Smooth muscle cell (in vitro differentiated cells): ENCODE measurements around the gene USP11. TPM values are rescaled to one million over a fixed set of nuclear protein-coding genes. Genes with fewer than 3 reads are reported as not detected.
"Not testable (repeated sequence)": the region's sequence is repeated elsewhere in the genome, so short reads cannot be mapped to it uniquely, and the experiment has no call there.

ENCODE experiments used
- DNase-seq: peaks from one replicate; lab custom pipeline; 2025; ENCODE audit not compliant: unreplicated experiment; lab: John Stamatoyannopoulos, UW
- H2AFZ ChIP-seq: fragments of 200-600 bp; sonication (generic); 2 replicates; pipeline ENCODE4 v1.6.0; 2016; ENCODE audit warnings: antibody characterized with exemption, low read depth, mild to moderate bottlenecking
- H3F3A ChIP-seq: fragments of 200-600 bp; sonication (generic); 2 replicates; pipeline ENCODE4 v1.6.0; 2017; ENCODE audit warnings: antibody characterized with exemption, low read depth
- H3K27ac ChIP-seq: fragments of 200-600 bp; sonication (generic); 2 replicates; pipeline ENCODE4 v1.5.1; 2016; ENCODE audit warnings: low read depth, mild to moderate bottlenecking
- H3K27me3 ChIP-seq: fragments of 200-600 bp; sonication (generic); 2 replicates; pipeline ENCODE4 v1.6.1; 2016; ENCODE audit warnings: low read depth, mild to moderate bottlenecking
- H3K36me3 ChIP-seq: fragments of 200-600 bp; sonication (generic); 2 replicates; pipeline ENCODE4 v1.5.1; 2016; ENCODE audit warnings: low read depth
- H3K4me1 ChIP-seq: fragments of 200-600 bp; sonication (generic); 2 replicates; pipeline ENCODE4 v1.5.1; 2016; ENCODE audit warnings: low read depth
- H3K4me2 ChIP-seq: fragments of 200-600 bp; sonication (generic); 2 replicates; pipeline ENCODE4 v1.6.0; 2016; ENCODE audit warnings: mild to moderate bottlenecking
- H3K4me3 ChIP-seq: fragments of 200-600 bp; sonication (generic); 2 replicates; pipeline ENCODE4 v1.5.1; 2016; ENCODE audit warnings: mild to moderate bottlenecking
- H3K79me2 ChIP-seq: fragments of 200-600 bp; sonication (generic); 2 replicates; pipeline ENCODE4 v1.6.0; 2016; ENCODE audit warnings: low read depth, mild to moderate bottlenecking
- H3K9ac ChIP-seq: fragments of 200-600 bp; sonication (generic); 2 replicates; pipeline ENCODE4 v1.6.0; 2016; ENCODE audit warnings: low read depth
- H3K9me3 ChIP-seq: fragments of 200-600 bp; sonication (generic); replicated peaks from 2 replicates; pipeline ENCODE4 v1.5.1; 2016; ENCODE audit warnings: low read depth
- H4K20me1 ChIP-seq: fragments of 200-600 bp; sonication (generic); 2 replicates; pipeline ENCODE4 v1.6.0; 2016; ENCODE audit warnings: low read depth
- CTCF ChIP-seq: fragments of 200-600 bp; sonication (generic); IDR thresholded peaks from 2 replicates; pipeline ENCODE4 v1.5.1; 2017; ENCODE audit warnings: borderline replicate concordance, mild to moderate bottlenecking, antibody characterized with exemption; ENCODE audit not compliant: insufficient read depth, poor library complexity, severe bottlenecking
- WGBS: methylation state at CpG from one replicate; pipeline ENCODE4 v1.1.7; 2016; ENCODE audit warnings: low lambda C conversion rate; 5-methylcytosine and 5-hydroxymethylcytosine counted together
- polyA plus RNA-seq: library from polyadenylated mRNA; unstranded; fragments of >200 nt; fragmentation: Nextera tagmentation; extraction: Ambion mirVana; gene quantifications from 2 replicates; pipeline ENCODE4 v1.2.1, GENCODE V29; 2016
- total RNA-seq: library from RNA; depleted of rRNA; stranded (reverse); fragments of >200 nt; gene quantifications from 2 replicates; pipeline ENCODE4 v1.2.3, GENCODE V29; 2014

USP11 gene
- total and polyA plus RNA-seq, 2 experiments from 2014 or later = 84.0 to 221 TPM

DNA sequence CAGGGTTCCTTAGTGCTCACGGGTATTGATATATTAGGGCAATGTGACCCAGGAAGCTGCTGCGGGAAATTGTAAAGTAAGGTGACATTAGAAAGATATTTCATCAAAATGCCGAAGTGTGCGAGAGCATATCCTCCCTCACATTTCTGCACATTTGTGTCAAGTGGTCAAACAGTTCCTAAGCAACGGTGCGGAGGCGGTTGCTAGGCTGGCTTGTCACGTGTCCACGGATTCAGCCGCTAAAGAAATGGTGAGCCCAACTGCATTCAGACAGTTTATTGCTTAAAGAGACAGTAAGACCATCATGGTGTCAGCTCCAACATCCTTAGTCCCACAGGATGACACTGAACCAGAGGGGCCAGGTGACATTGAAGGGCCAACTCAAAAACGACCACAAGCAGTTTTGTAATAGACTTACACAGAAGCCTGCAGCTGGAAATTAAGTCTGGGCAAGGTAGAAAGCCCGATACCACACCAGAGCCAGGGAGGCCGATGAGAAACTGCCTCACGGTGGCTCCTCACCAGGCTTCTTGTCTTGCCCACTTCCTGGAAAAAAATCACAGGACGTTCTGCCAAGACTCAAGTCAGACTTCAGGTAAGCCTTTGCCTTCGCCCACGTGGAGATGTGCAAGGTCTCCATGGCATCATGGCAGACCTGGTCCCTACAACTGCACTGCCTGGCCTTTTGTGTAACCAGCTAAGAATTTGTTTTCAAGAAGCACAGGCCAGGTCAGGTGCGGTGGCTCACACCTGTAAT is 50.4 kb downstream of the USP11 start:
- Histone ChIP-seq H3K4me2 (no peak overlapping the region), H2AFZ (no peak overlapping the region), H3K27me3 (no peaks in the 10 kb centered on the region), H3K27ac (no peak overlapping the region), H3K4me3 (no peak overlapping the region), H4K20me1 (no peaks in the 10 kb centered on the region), H3K79me2 (no peaks in the 10 kb centered on the region), H3K4me1 (no peaks in the 10 kb centered on the region), H3K9me3 (no peaks in the 10 kb centered on the region), H3F3A (no peaks in the 10 kb centered on the region), H3K36me3 (no peaks in the 10 kb centered on the region), H3K9ac (no peak overlapping the region)
- 85% methylated on average over 18 of the region's 18 CpGs for WGBS
- no peak for TF ChIP-seq CTCF
- DNase-seq = no peak

DNA sequence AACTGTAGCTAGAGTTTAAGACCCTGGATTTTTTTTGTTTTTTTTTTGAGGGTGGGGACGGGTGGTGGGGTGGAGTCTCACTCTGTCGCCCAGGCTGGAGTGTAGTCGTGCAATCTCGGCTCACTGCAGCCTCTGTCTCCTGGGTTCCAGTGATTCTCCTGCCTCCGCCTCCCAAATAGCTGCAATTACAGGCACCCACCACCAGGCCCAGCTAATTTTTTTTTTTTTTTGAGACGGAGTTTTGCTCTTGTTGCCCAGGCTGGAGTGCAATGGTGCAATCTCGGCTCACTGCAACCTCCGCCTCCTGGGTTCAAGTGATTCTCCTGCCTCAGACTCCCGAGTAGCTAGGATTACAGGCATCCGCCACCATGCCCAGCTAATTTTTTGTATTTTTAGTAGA is 51.8 kb downstream of the USP11 start:
- not testable (repeated sequence) for H3K27me3 ChIP-seq, H3K9me3 ChIP-seq, H2AFZ ChIP-seq, H3K4me3 ChIP-seq, H3K4me2 ChIP-seq, H3K27ac ChIP-seq, H3K9ac ChIP-seq, DNase-seq, H3K79me2 ChIP-seq, H3K4me1 ChIP-seq, H3K36me3 ChIP-seq, H4K20me1 ChIP-seq, H3F3A ChIP-seq
- 84% methylated on average over 10 of the region's 10 CpGs for WGBS

GRCh38 chrX:47285836-47286320 is 53.1 kb downstream of the USP11 start:
- no peaks in the 10 kb centered on the region for H3K4me1 ChIP-seq
- no peaks in the 10 kb centered on the region for H3K27me3 ChIP-seq
- no peak for TF ChIP-seq CTCF
- H4K20me1 ChIP-seq = no peaks in the 10 kb centered on the region
- H3F3A ChIP-seq = no peaks in the 10 kb centered on the region
- no peak overlapping the region for H3K4me2 ChIP-seq
- H3K9ac ChIP-seq = no peak overlapping the region
- DNase-seq = no peak
- H3K9me3 ChIP-seq = no peaks in the 10 kb centered on the region
- WGBS = 53% methylated on average over 6 of the region's 6 CpGs
- H3K79me2 ChIP-seq = no peaks in the 10 kb centered on the region
- no peak overlapping the region for H2AFZ ChIP-seq
- no peak overlapping the region for H3K4me3 ChIP-seq
- no peak overlapping the region for H3K27ac ChIP-seq
- no peaks in the 10 kb centered on the region for H3K36me3 ChIP-seq

DNA sequence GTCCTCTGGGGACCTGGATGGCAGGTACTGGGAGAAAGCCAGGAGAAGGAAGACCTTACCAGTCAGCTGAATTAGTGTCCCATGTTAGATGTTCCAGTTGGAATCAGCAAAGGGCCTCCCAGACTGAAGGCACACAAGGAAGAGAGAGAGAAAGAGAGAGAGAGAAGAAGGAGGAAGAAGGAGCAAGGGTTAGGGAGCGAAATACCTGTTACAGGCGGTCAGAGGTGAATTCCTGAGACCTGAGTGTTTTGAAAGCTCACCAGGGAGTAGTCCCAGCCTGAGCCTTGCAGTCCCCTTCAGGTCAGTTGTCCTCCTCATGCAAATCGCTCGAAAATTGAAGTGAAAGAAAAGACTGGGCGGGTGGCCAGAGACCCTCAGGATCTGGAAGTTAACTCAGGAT is 60.3 kb downstream of the USP11 start:
- Histone ChIP-seq H3K79me2 (no peaks in the 10 kb centered on the region), H3K36me3 (no peaks in the 10 kb centered on the region), H3F3A (no peaks in the 10 kb centered on the region), H2AFZ (no peak overlapping the region), H3K9me3 (no peaks in the 10 kb centered on the region), H3K4me2 (no peak overlapping the region), H3K4me3 (no peak overlapping the region), H3K27ac (no peak overlapping the region), H3K4me1 (no peaks in the 10 kb centered on the region), H3K27me3 (no peaks in the 10 kb centered on the region), H3K9ac (no peak overlapping the region), H4K20me1 (no peaks in the 10 kb centered on the region)
- 73% methylated on average over 5 of the region's 5 CpGs for WGBS
- TF ChIP-seq CTCF = no peak
- DNase-seq = no peak
